HEK293 (cell line): ENCODE data around the gene MTCP1.
A peak's percentile ranks its signal among the peaks of the same experiment; 100 is the strongest.

Source experiments
- HOXC10 ChIP-seq: sonication (generic); formaldehyde crosslinking; IDR thresholded peaks from 2 replicates; pipeline ENCODE4 v1.8.1; 2023; ENCODE audit warnings: mild to moderate bottlenecking, missing genetic modification reagents
- KLF1 ChIP-seq: fragments of 450-650 bp; formaldehyde crosslinking; IDR thresholded peaks from 2 replicates; pipeline ENCODE4 v1.5.1; 2016; ENCODE audit warnings: missing biosample characterization, missing genetic modification characterization
- KLF8 ChIP-seq: fragments of 450-650 bp; formaldehyde crosslinking; IDR thresholded peaks from 2 replicates; pipeline ENCODE4 v1.5.1; 2016; ENCODE audit warnings: missing biosample characterization, missing genetic modification characterization
- OSR2 ChIP-seq: fragments of 450-650 bp; formaldehyde crosslinking; IDR thresholded peaks from 2 replicates; pipeline ENCODE4 v1.5.1; 2016; ENCODE audit warnings: missing biosample characterization, missing genetic modification characterization
- PRDM1 ChIP-seq: fragments of 450-650 bp; formaldehyde crosslinking; IDR thresholded peaks from 2 replicates; pipeline ENCODE4; 2016; ENCODE audit warnings: missing biosample characterization, missing genetic modification characterization
- SALL2 ChIP-seq: fragments of 450-650 bp; formaldehyde crosslinking; IDR thresholded peaks from 2 replicates; pipeline ENCODE4 v1.5.0; 2017; ENCODE audit warnings: missing biosample characterization, mild to moderate bottlenecking, missing genetic modification characterization, borderline replicate concordance
- SCRT2 ChIP-seq: fragments of 450-650 bp; formaldehyde crosslinking; IDR thresholded peaks from 2 replicates; pipeline ENCODE4 v1.5.1; 2016; ENCODE audit warnings: missing biosample characterization, missing genetic modification characterization
- YY1 ChIP-seq: fragments of 450-650 bp; formaldehyde crosslinking; IDR thresholded peaks from 2 replicates; pipeline ENCODE4 v1.5.1; 2018; ENCODE audit warnings: missing biosample characterization, missing genetic modification characterization
- ZBTB17 ChIP-seq: fragments of 450-650 bp; formaldehyde crosslinking; IDR thresholded peaks from 2 replicates; pipeline ENCODE4 v1.5.1; 2016; ENCODE audit warnings: missing biosample characterization, missing genetic modification characterization
- ZBTB7A ChIP-seq: fragments of 450-650 bp; formaldehyde crosslinking; IDR thresholded peaks from 2 replicates; pipeline ENCODE4 v1.5.1; 2016; ENCODE audit warnings: low read depth, missing biosample characterization, missing genetic modification characterization
- ZNF112 ChIP-seq: fragments of 450-650 bp; formaldehyde crosslinking; IDR thresholded peaks from 2 replicates; pipeline ENCODE4 v1.5.0; 2017; ENCODE audit warnings: missing biosample characterization, missing genetic modification characterization
- ZNF140 ChIP-seq: fragments of 450-650 bp; formaldehyde crosslinking; IDR thresholded peaks from 2 replicates; pipeline ENCODE4 v1.5.1; 2016; ENCODE audit warnings: missing biosample characterization, missing genetic modification characterization
- ZNF16 ChIP-seq: fragments of 450-650 bp; formaldehyde crosslinking; IDR thresholded peaks from 2 replicates; pipeline ENCODE4 v1.5.1; 2016; ENCODE audit warnings: low read depth, missing biosample characterization, missing genetic modification characterization
- ZNF341 ChIP-seq: fragments of 450-650 bp; formaldehyde crosslinking; IDR thresholded peaks from 2 replicates; pipeline ENCODE4; 2016; ENCODE audit warnings: low read depth, missing biosample characterization, missing genetic modification characterization
- ZNF394 ChIP-seq: fragments of 450-650 bp; formaldehyde crosslinking; IDR thresholded peaks from 2 replicates; pipeline ENCODE4 v1.5.1; 2016; ENCODE audit warnings: missing biosample characterization, missing genetic modification characterization, mild to moderate bottlenecking, moderate library complexity, borderline replicate concordance
- ZNF416 ChIP-seq: fragments of 450-650 bp; formaldehyde crosslinking; IDR thresholded peaks from 2 replicates; pipeline ENCODE4 v1.5.1; 2016; ENCODE audit warnings: missing biosample characterization, missing genetic modification characterization
- ZNF426 ChIP-seq: fragments of 450-650 bp; formaldehyde crosslinking; IDR thresholded peaks from 2 replicates; pipeline ENCODE4 v1.5.1; 2017; ENCODE audit warnings: missing biosample characterization, missing genetic modification characterization, mild to moderate bottlenecking, inconsistent platforms, moderate library complexity
- ZNF530 ChIP-seq: fragments of 450-650 bp; formaldehyde crosslinking; IDR thresholded peaks from 2 replicates; pipeline ENCODE4 v1.5.1; 2016; ENCODE audit warnings: low read depth, missing biosample characterization, missing genetic modification characterization
- ZNF561 ChIP-seq: fragments of 450-650 bp; IDR thresholded peaks from 2 replicates; pipeline ENCODE4 v1.5.1; 2018; ENCODE audit warnings: missing biosample characterization, missing genetic modification characterization, borderline replicate concordance
- ZNF571 ChIP-seq: fragments of 450-650 bp; formaldehyde crosslinking; IDR thresholded peaks from 2 replicates; pipeline ENCODE4 v1.5.0; 2017; ENCODE audit warnings: missing biosample characterization, missing genetic modification characterization
- ZNF610 ChIP-seq: fragments of 450-650 bp; formaldehyde crosslinking; IDR thresholded peaks from 2 replicates; pipeline ENCODE4 v1.5.1; 2016; ENCODE audit warnings: missing biosample characterization, missing genetic modification characterization, borderline replicate concordance
- ZNF623 ChIP-seq: fragments of 450-650 bp; formaldehyde crosslinking; IDR thresholded peaks from 2 replicates; pipeline ENCODE4 v1.5.1; 2016; ENCODE audit warnings: missing biosample characterization, missing genetic modification characterization
- ZNF654 ChIP-seq: fragments of 450-650 bp; formaldehyde crosslinking; IDR thresholded peaks from 2 replicates; pipeline ENCODE4 v1.5.1; 2016; ENCODE audit warnings: low read depth, missing biosample characterization, missing genetic modification characterization
- ZNF677 ChIP-seq: fragments of 450-650 bp; IDR thresholded peaks from 2 replicates; pipeline ENCODE4 v1.5.0; 2018; ENCODE audit warnings: missing biosample characterization, mild to moderate bottlenecking, missing genetic modification characterization, moderate library complexity
- ZNF701 ChIP-seq: fragments of 450-650 bp; formaldehyde crosslinking; IDR thresholded peaks from 2 replicates; pipeline ENCODE4 v1.5.1; 2016; ENCODE audit warnings: missing biosample characterization, missing genetic modification characterization
- ZNF792 ChIP-seq: fragments of 450-650 bp; formaldehyde crosslinking; IDR thresholded peaks from 2 replicates; pipeline ENCODE4 v1.5.1; 2016; ENCODE audit warnings: missing biosample characterization, missing genetic modification characterization
- ZSCAN23 ChIP-seq: fragments of 450-650 bp; formaldehyde crosslinking; IDR thresholded peaks from 2 replicates; pipeline ENCODE4 v1.5.1; 2016; ENCODE audit warnings: missing biosample characterization, missing genetic modification characterization
- TF ChIP-seq, protein P1 (sequence below): fragments of 450-650 bp; formaldehyde crosslinking; IDR thresholded peaks from 2 replicates; pipeline ENCODE4 v1.5.1; 2017; ENCODE audit warnings: missing biosample characterization, missing genetic modification characterization
- TF ChIP-seq, protein P2 (sequence below): fragments of 450-650 bp; formaldehyde crosslinking; IDR thresholded peaks from 2 replicates; pipeline ENCODE4 v1.5.1; 2016; ENCODE audit warnings: missing biosample characterization, missing genetic modification characterization
- TF ChIP-seq, protein P3 (sequence below): fragments of 450-650 bp; formaldehyde crosslinking; IDR thresholded peaks from 2 replicates; pipeline ENCODE4 v1.5.1; 2016; ENCODE audit warnings: missing biosample characterization, missing genetic modification characterization
- TF ChIP-seq, protein P4 (sequence below): fragments of 450-650 bp; formaldehyde crosslinking; IDR thresholded peaks from 2 replicates; pipeline ENCODE4 v1.5.1; 2016; ENCODE audit warnings: missing biosample characterization, missing genetic modification characterization

The MTCP1 gene

DNA sequence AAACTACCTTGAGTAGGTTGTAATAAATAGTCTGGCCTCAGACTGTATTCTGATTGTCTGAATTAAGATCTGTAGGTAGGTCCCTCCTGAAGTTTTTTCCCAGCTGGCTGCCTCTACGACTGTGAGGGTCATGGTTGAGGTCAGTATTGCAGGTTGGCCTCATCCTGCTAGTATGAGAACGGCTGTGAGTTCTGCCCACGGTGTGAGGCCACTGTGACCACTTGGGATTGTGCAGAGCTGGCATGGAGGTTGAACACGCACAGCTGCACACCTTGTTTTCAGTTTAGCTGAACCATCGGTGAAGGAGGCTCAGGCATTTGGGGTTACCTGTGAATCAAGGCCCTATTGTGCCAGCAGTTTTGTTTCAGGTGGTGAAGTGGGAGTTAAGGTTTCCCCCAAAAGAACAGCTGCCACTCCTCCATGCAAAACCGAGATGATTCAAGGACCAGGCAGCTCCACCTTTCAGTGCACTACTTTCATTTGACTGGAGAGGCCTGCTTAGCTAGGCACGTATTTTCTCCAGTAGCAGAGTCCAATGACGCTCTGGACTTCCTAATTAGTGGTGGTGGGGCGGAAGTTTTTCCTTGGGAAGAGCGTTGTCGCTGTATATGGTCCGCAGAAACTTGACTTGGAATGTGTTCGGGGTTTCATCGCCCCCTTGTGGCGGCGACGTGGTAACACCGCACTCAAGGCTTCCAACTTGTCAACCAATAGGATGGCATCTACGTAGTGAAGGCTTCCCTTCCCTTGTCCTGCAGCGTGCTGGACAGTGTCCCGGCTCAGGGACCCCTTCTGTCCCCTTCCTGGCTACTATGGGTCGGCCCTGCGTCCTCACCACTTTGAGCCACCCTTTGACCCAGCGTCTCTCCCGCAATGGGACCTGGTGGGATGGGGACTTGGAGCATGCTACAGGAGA is 13.8 kb downstream of the MTCP1 start (continued):
- TF ChIP-seq ZNF654 (tag by site-specific recombination) (peak; percentile 87), ZNF426 (tag by site-specific recombination) (no peak), HOXC10 (no peak), ZNF792 (no peak), OSR2 (tag by site-specific recombination) (no peak), ZNF610 (tag by site-specific recombination) (no peak), ZNF701 (tag by site-specific recombination) (no peak), ZNF394 (no peak), ZBTB7A (no peak), ZNF341 (tag by site-specific recombination) (peak; percentile 94), YY1 (tag by site-specific recombination) (no peak), SCRT2 (no peak), KLF1 (tag by site-specific recombination) (no peak), ZNF140 (tag by site-specific recombination) (no peak), ZNF561 (no peak), ZNF416 (tag by site-specific recombination) (no peak), ZBTB17 (tag by site-specific recombination) (no peak), ZNF112 (tag by site-specific recombination) (no peak), ZSCAN23 (tag by site-specific recombination) (no peak), ZNF571 (tag by site-specific recombination) (no peak), KLF8 (tag by site-specific recombination) (no peak), ZNF623 (tag by site-specific recombination) (no peak), ZNF677 (tag by site-specific recombination) (no peak), ZNF16 (tag by site-specific recombination) (no peak), ZNF530 (tag by site-specific recombination) (no peak), PRDM1 (tag by site-specific recombination) (0 out of 2 replicates have a peak, but pooled peaks have one; percentile 12), SALL2 (tag by site-specific recombination) (no peak)
- TF ChIP-seq, protein P1, sequence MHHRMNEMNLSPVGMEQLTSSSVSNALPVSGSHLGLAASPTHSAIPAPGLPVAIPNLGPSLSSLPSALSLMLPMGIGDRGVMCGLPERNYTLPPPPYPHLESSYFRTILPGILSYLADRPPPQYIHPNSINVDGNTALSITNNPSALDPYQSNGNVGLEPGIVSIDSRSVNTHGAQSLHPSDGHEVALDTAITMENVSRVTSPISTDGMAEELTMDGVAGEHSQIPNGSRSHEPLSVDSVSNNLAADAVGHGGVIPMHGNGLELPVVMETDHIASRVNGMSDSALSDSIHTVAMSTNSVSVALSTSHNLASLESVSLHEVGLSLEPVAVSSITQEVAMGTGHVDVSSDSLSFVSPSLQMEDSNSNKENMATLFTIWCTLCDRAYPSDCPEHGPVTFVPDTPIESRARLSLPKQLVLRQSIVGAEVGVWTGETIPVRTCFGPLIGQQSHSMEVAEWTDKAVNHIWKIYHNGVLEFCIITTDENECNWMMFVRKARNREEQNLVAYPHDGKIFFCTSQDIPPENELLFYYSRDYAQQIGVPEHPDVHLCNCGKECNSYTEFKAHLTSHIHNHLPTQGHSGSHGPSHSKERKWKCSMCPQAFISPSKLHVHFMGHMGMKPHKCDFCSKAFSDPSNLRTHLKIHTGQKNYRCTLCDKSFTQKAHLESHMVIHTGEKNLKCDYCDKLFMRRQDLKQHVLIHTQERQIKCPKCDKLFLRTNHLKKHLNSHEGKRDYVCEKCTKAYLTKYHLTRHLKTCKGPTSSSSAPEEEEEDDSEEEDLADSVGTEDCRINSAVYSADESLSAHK (tag by site-specific recombination): no peak
- TF ChIP-seq, protein P2, sequence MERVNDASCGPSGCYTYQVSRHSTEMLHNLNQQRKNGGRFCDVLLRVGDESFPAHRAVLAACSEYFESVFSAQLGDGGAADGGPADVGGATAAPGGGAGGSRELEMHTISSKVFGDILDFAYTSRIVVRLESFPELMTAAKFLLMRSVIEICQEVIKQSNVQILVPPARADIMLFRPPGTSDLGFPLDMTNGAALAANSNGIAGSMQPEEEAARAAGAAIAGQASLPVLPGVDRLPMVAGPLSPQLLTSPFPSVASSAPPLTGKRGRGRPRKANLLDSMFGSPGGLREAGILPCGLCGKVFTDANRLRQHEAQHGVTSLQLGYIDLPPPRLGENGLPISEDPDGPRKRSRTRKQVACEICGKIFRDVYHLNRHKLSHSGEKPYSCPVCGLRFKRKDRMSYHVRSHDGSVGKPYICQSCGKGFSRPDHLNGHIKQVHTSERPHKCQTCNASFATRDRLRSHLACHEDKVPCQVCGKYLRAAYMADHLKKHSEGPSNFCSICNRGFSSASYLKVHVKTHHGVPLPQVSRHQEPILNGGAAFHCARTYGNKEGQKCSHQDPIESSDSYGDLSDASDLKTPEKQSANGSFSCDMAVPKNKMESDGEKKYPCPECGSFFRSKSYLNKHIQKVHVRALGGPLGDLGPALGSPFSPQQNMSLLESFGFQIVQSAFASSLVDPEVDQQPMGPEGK (tag by site-specific recombination): no peak
- TF ChIP-seq, protein P3, sequence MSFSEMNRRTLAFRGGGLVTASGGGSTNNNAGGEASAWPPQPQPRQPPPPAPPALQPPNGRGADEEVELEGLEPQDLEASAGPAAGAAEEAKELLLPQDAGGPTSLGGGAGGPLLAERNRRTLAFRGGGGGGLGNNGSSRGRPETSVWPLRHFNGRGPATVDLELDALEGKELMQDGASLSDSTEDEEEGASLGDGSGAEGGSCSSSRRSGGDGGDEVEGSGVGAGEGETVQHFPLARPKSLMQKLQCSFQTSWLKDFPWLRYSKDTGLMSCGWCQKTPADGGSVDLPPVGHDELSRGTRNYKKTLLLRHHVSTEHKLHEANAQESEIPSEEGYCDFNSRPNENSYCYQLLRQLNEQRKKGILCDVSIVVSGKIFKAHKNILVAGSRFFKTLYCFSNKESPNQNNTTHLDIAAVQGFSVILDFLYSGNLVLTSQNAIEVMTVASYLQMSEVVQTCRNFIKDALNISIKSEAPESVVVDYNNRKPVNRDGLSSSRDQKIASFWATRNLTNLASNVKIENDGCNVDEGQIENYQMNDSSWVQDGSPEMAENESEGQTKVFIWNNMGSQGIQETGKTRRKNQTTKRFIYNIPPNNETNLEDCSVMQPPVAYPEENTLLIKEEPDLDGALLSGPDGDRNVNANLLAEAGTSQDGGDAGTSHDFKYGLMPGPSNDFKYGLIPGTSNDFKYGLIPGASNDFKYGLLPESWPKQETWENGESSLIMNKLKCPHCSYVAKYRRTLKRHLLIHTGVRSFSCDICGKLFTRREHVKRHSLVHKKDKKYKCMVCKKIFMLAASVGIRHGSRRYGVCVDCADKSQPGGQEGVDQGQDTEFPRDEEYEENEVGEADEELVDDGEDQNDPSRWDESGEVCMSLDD (tag by site-specific recombination): no peak
- TF ChIP-seq, protein P4, sequence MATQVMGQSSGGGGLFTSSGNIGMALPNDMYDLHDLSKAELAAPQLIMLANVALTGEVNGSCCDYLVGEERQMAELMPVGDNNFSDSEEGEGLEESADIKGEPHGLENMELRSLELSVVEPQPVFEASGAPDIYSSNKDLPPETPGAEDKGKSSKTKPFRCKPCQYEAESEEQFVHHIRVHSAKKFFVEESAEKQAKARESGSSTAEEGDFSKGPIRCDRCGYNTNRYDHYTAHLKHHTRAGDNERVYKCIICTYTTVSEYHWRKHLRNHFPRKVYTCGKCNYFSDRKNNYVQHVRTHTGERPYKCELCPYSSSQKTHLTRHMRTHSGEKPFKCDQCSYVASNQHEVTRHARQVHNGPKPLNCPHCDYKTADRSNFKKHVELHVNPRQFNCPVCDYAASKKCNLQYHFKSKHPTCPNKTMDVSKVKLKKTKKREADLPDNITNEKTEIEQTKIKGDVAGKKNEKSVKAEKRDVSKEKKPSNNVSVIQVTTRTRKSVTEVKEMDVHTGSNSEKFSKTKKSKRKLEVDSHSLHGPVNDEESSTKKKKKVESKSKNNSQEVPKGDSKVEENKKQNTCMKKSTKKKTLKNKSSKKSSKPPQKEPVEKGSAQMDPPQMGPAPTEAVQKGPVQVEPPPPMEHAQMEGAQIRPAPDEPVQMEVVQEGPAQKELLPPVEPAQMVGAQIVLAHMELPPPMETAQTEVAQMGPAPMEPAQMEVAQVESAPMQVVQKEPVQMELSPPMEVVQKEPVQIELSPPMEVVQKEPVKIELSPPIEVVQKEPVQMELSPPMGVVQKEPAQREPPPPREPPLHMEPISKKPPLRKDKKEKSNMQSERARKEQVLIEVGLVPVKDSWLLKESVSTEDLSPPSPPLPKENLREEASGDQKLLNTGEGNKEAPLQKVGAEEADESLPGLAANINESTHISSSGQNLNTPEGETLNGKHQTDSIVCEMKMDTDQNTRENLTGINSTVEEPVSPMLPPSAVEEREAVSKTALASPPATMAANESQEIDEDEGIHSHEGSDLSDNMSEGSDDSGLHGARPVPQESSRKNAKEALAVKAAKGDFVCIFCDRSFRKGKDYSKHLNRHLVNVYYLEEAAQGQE (tag by site-specific recombination): peak; percentile 87
